Measurements from ENCODE around the gene N4BP2. TPM values are rescaled to one million over a fixed set of nuclear protein-coding genes. Genes with fewer than 3 reads are reported as not detected.
A peak's percentile ranks its signal among the peaks of the same experiment; 100 is the strongest.

The N4BP2 gene
- total and polyA plus RNA-seq, 4 donors: 1.8 to 33.6 (median 5.9) TPM

DNA sequence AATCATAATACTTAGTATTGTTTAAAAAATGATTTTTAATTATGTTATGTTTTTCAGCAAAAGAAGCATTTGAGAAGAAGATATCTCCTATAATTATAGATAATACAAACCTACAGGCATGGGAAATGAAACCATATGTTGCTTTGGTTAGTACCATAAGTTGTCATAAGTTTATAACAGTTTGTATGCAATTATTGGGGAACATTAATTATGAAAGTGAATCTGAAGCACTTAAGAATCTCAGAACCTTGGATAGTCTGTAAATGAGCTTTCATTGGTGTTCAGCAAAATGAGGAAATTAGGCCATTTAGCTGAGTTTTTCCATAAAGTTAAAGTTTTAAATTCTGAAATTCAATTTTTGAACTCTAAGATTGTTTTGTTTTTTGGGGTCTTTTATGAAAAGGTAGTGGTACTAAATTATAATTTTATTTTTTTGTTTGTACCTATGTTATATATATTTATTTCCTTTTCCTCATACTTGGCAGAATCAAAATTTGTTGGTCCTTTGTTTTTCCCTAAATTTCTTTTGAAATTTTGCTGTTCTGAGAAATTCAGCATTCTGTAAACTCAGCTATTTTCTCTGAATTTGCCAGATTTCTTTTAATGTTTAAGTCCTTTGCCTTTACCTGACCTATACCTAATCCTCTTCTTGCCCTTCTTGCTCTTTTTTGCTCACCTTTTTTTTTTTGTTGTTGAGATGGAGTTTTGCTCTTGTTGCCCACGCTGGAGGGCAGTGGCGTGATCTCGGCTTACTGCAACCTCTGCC is 55.6 kb downstream of the N4BP2 start:
- H3K27me3 ChIP-seq (ENCODE audit: control insufficient read depth in 3 of 3, insufficient read depth in 3 of 3, low read length in 2 of 3): no peaks in the 10 kb centered on the region
- no peak overlapping the region for H3K4me3 ChIP-seq
- H3K27ac ChIP-seq (ENCODE audit: low read depth in 1 of 2, low read length in 1 of 2): no peak overlapping the region
- no peak overlapping the region for H3K9ac ChIP-seq (ENCODE audit: insufficient read depth in 1 of 2, low read length in 2 of 2)
- H3K4me1 ChIP-seq (ENCODE audit: control insufficient read depth in 5 of 5, insufficient read depth in 5 of 5, low read length in 5 of 5): no peaks in the 10 kb centered on the region
- H3K36me3 ChIP-seq (ENCODE audit: control insufficient read depth in 4 of 4, insufficient read depth in 4 of 4, low read length in 4 of 4): peaks cover 0 to 6% (median 2%) of the 10 kb centered on the region in 4 donors
- DNase-seq (no peak), ATAC-seq (ENCODE audit: insufficient read depth, low FRiP score) (no peak)
- no peaks in the 10 kb centered on the region for H3K9me3 ChIP-seq (ENCODE audit: control insufficient read depth in 4 of 4, insufficient read depth in 3 of 4, low read length in 3 of 4)
- WGBS, 2 donors: 99 to 100% methylated on average over 3 of the region's 3 CpGs
- TF ChIP-seq CTCF (IDR thresholded peaks at IDR 0.05; ENCODE audit: control extremely low read depth, extremely low read depth): no peak

GRCh38 chr4:40114206-40114605 is 57.6 kb downstream of the N4BP2 start:
- H3K9me3 ChIP-seq (ENCODE audit: control insufficient read depth in 4 of 4, insufficient read depth in 3 of 4, low read length in 3 of 4): no peaks in the 10 kb centered on the region
- H3K27me3 ChIP-seq (ENCODE audit: control insufficient read depth in 3 of 3, insufficient read depth in 3 of 3, low read length in 2 of 3): no peaks in the 10 kb centered on the region
- TF ChIP-seq CTCF (IDR thresholded peaks at IDR 0.05; ENCODE audit: control extremely low read depth, extremely low read depth): no peak
- H3K4me1 ChIP-seq (ENCODE audit: control insufficient read depth in 5 of 5, insufficient read depth in 5 of 5, low read length in 5 of 5): no peaks in the 10 kb centered on the region
- H3K36me3 ChIP-seq (ENCODE audit: control insufficient read depth in 4 of 4, insufficient read depth in 4 of 4, low read length in 4 of 4): peaks cover 0 to 11% (median 3%) of the 10 kb centered on the region in 4 donors
- ATAC-seq (ENCODE audit: insufficient read depth, low FRiP score): no peak
- 57 to 95% methylated on average over 1 of the region's 1 CpG for WGBS, 2 donors
- no peak overlapping the region for H3K27ac ChIP-seq (ENCODE audit: low read depth in 1 of 2, low read length in 1 of 2)
- no peak overlapping the region for H3K9ac ChIP-seq (ENCODE audit: insufficient read depth in 1 of 2, low read length in 2 of 2)
- DNase-seq: peak in 2 of 3 donors; percentile 25 to 55
- no peak overlapping the region for H3K4me3 ChIP-seq

GRCh38 chr4:40118861-40119260 is 62.2 kb downstream of the N4BP2 start:
- no peaks in the 10 kb centered on the region for H3K27me3 ChIP-seq (ENCODE audit: control insufficient read depth in 3 of 3, insufficient read depth in 3 of 3, low read length in 2 of 3)
- H3K27ac ChIP-seq (ENCODE audit: low read depth in 1 of 2, low read length in 1 of 2): no peak overlapping the region
- H3K9me3 ChIP-seq (ENCODE audit: control insufficient read depth in 4 of 4, insufficient read depth in 3 of 4, low read length in 3 of 4): no peaks in the 10 kb centered on the region
- H3K9ac ChIP-seq (ENCODE audit: insufficient read depth in 1 of 2, low read length in 2 of 2): no peak overlapping the region
- H3K4me1 ChIP-seq (ENCODE audit: control insufficient read depth in 5 of 5, insufficient read depth in 5 of 5, low read length in 5 of 5): no peaks in the 10 kb centered on the region
- ATAC-seq (ENCODE audit: insufficient read depth, low FRiP score): no peak
- DNase-seq: no peak
- no peak overlapping the region for H3K4me3 ChIP-seq
- no peak for TF ChIP-seq CTCF (IDR thresholded peaks at IDR 0.05; ENCODE audit: control extremely low read depth, extremely low read depth)
- H3K36me3 ChIP-seq (ENCODE audit: control insufficient read depth in 4 of 4, insufficient read depth in 4 of 4, low read length in 4 of 4): peaks cover 0 to 17% (median 3%) of the 10 kb centered on the region in 4 donors
- WGBS, 2 donors: 74 to 85% methylated on average over 1 of the region's 1 CpG

Measured in lung (tissue), 12 donors.